ENCODE measurements around the gene CCDC136. TPM values are rescaled to one million over a fixed set of nuclear protein-coding genes. Genes with fewer than 3 reads are reported as not detected.

Gene CCDC136
- total and polyA plus RNA-seq, 2 experiments from 2014 or later: 27.1 to 55.7 TPM

DNA sequence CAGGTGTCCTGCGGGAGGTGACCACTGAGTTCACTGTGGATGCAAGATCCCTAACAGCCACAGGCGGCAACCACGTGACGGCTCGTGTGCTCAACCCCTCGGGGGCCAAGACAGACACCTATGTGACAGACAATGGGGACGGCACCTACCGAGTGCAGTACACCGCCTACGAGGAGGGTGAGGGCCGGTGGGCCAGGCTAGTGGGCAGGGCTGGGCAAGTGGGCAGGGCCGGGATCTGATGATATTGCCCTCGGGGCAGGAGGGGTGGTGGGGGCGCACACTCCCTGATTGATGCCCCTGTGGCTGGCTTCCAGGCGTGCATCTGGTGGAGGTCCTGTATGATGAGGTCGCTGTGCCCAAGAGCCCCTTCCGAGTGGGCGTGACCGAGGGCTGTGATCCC is 54.2 kb downstream of the CCDC136 start:
- no peak for ATAC-seq
- Histone ChIP-seq H3K27ac (ENCODE audit: low read depth) (no peak overlapping the region), H3K79me2 (replicated peaks; ENCODE audit: insufficient read depth) (no peaks in the 10 kb centered on the region), H2AFZ (no peak overlapping the region), H3K4me1 (ENCODE audit: insufficient read depth) (peaks cover 3% of the 10 kb centered on the region; the same call in 1 of the 2 replicates), H3K4me2 (no peak overlapping the region), H3F3A (replicated peaks; ENCODE audit: low read depth) (no peaks in the 10 kb centered on the region), H3K9me2 (ENCODE audit: insufficient read depth) (no peaks in the 10 kb centered on the region), H3K27me3 (ENCODE audit: insufficient read depth) (no peaks in the 10 kb centered on the region), H3K36me3 (ENCODE audit: insufficient read depth) (no peaks in the 10 kb centered on the region), H3K4me3 (no peak overlapping the region), H4K20me1 (replicated peaks; ENCODE audit: insufficient read depth) (no peaks in the 10 kb centered on the region)
- Mint-ChIP-seq H3K36me3 (ENCODE audit: low read depth) (no peaks in the 10 kb centered on the region; the same call in 2 of the 3 replicates), H3K4me3 (no peak overlapping the region), H3K4me1 (peaks cover 6% of the 10 kb centered on the region), H3K27me3 (ENCODE audit: insufficient read depth, low read depth, poor library complexity) (peaks cover 12% of the 10 kb centered on the region), H3K9me3 (no peaks in the 10 kb centered on the region), H3K27ac (no peak overlapping the region)
- DNase-seq (ENCODE audit: low spot score): no peak
- TF ChIP-seq, protein P1, sequence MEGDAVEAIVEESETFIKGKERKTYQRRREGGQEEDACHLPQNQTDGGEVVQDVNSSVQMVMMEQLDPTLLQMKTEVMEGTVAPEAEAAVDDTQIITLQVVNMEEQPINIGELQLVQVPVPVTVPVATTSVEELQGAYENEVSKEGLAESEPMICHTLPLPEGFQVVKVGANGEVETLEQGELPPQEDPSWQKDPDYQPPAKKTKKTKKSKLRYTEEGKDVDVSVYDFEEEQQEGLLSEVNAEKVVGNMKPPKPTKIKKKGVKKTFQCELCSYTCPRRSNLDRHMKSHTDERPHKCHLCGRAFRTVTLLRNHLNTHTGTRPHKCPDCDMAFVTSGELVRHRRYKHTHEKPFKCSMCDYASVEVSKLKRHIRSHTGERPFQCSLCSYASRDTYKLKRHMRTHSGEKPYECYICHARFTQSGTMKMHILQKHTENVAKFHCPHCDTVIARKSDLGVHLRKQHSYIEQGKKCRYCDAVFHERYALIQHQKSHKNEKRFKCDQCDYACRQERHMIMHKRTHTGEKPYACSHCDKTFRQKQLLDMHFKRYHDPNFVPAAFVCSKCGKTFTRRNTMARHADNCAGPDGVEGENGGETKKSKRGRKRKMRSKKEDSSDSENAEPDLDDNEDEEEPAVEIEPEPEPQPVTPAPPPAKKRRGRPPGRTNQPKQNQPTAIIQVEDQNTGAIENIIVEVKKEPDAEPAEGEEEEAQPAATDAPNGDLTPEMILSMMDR (conservative IDR thresholded peaks at IDR 0.05; ENCODE audit: low read depth in 2 of 2): no peak

DNA sequence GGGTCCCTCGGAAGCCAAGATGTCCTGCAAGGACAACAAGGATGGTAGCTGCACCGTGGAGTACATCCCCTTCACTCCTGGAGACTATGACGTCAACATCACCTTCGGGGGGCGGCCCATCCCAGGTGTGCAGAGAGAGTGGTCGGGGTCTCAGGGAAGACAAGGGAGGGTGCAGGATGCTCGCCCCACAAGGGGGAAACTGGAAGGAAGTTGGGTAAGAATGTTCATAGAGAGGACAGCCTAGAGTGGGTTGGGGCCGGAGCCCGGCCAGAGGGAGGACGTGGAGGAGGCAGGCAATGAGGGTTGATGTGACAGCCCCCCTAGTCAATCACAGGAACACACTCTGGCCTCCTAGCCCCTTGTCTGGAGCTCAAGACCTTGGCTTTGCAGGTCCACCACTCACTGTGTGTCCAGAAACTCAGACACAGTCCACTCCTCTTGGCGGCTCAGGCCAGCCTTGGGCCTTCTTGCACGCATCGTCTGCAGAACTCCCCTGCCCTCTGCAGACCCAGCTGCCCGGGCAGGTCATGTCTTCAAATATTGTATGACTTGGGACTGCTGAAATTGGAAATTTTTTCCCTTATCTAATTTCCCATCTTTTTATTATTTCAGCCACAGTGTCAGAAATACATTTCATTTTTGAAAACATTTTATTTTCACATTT is 55.1 kb downstream of the CCDC136 start:
- H2AFZ ChIP-seq: no peak overlapping the region
- Mint-ChIP-seq H3K36me3 (ENCODE audit: low read depth) (no peaks in the 10 kb centered on the region; the same call in 2 of the 3 replicates), H3K9me3 (no peaks in the 10 kb centered on the region), H3K4me3 (no peak overlapping the region), H3K4me1 (peaks cover 2% of the 10 kb centered on the region), H3K27me3 (ENCODE audit: insufficient read depth, low read depth, poor library complexity) (peaks cover 8% of the 10 kb centered on the region), H3K27ac (no peak overlapping the region)
- no peaks in the 10 kb centered on the region for H4K20me1 ChIP-seq (replicated peaks; ENCODE audit: insufficient read depth)
- no peaks in the 10 kb centered on the region for H3K4me1 ChIP-seq (ENCODE audit: insufficient read depth)
- H3F3A ChIP-seq (replicated peaks; ENCODE audit: low read depth): no peaks in the 10 kb centered on the region
- no peak overlapping the region for H3K27ac ChIP-seq (ENCODE audit: low read depth)
- H3K4me2 ChIP-seq: no peak overlapping the region
- ATAC-seq: no peak
- no peaks in the 10 kb centered on the region for H3K36me3 ChIP-seq (ENCODE audit: insufficient read depth)
- no peak for DNase-seq (ENCODE audit: low spot score)
- H3K27me3 ChIP-seq (ENCODE audit: insufficient read depth): no peaks in the 10 kb centered on the region
- no peaks in the 10 kb centered on the region for H3K9me2 ChIP-seq (ENCODE audit: insufficient read depth)
- no peak overlapping the region for H3K4me3 ChIP-seq
- no peaks in the 10 kb centered on the region for H3K79me2 ChIP-seq (replicated peaks; ENCODE audit: insufficient read depth)
- TF ChIP-seq, protein P2, sequence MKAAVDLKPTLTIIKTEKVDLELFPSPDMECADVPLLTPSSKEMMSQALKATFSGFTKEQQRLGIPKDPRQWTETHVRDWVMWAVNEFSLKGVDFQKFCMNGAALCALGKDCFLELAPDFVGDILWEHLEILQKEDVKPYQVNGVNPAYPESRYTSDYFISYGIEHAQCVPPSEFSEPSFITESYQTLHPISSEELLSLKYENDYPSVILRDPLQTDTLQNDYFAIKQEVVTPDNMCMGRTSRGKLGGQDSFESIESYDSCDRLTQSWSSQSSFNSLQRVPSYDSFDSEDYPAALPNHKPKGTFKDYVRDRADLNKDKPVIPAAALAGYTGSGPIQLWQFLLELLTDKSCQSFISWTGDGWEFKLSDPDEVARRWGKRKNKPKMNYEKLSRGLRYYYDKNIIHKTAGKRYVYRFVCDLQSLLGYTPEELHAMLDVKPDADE (IDR thresholded peaks at IDR 0.05): no peak
- TF ChIP-seq, protein P3, sequence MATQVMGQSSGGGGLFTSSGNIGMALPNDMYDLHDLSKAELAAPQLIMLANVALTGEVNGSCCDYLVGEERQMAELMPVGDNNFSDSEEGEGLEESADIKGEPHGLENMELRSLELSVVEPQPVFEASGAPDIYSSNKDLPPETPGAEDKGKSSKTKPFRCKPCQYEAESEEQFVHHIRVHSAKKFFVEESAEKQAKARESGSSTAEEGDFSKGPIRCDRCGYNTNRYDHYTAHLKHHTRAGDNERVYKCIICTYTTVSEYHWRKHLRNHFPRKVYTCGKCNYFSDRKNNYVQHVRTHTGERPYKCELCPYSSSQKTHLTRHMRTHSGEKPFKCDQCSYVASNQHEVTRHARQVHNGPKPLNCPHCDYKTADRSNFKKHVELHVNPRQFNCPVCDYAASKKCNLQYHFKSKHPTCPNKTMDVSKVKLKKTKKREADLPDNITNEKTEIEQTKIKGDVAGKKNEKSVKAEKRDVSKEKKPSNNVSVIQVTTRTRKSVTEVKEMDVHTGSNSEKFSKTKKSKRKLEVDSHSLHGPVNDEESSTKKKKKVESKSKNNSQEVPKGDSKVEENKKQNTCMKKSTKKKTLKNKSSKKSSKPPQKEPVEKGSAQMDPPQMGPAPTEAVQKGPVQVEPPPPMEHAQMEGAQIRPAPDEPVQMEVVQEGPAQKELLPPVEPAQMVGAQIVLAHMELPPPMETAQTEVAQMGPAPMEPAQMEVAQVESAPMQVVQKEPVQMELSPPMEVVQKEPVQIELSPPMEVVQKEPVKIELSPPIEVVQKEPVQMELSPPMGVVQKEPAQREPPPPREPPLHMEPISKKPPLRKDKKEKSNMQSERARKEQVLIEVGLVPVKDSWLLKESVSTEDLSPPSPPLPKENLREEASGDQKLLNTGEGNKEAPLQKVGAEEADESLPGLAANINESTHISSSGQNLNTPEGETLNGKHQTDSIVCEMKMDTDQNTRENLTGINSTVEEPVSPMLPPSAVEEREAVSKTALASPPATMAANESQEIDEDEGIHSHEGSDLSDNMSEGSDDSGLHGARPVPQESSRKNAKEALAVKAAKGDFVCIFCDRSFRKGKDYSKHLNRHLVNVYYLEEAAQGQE (IDR thresholded peaks at IDR 0.05; ENCODE audit: unreplicated experiment): no peak
- no peak for TF ChIP-seq NANOG (IDR thresholded peaks at IDR 0.05; ENCODE audit: borderline replicate concordance)
- TF ChIP-seq ZNF331 (CRISPR knock-in tag; IDR thresholded peaks at IDR 0.05; ENCODE audit: low read depth): no peak
- no peak for TF ChIP-seq CREB1 (CRISPR knock-in tag; IDR thresholded peaks at IDR 0.05; ENCODE audit: low read depth)
- TF ChIP-seq EZH2 (IDR thresholded peaks at IDR 0.05; ENCODE audit: low read depth, unreplicated experiment): no peak
- TF ChIP-seq, protein P1 (conservative IDR thresholded peaks at IDR 0.05; ENCODE audit: low read depth in 2 of 2): no peak
- TF ChIP-seq ZNF114 (CRISPR knock-in tag; IDR thresholded peaks at IDR 0.05): no peak
- no peak for TF ChIP-seq POLR2AphosphoS5 (IDR thresholded peaks at IDR 0.05; ENCODE audit: low read depth)
- no peak for TF ChIP-seq STAT1 (IDR thresholded peaks at IDR 0.05; ENCODE audit: unreplicated experiment)
- no peak for TF ChIP-seq EZH2phosphoT487 (IDR thresholded peaks at IDR 0.05; ENCODE audit: unreplicated experiment)
- no peak for TF ChIP-seq JUNB (IDR thresholded peaks at IDR 0.05; ENCODE audit: unreplicated experiment)

Measured in GM23338 (cell line).